CD4-positive, alpha-beta T cell treated with Interleukin-4 for 4 hours (primary cell): ENCODE measurements around the gene SMARCAD1.
"Not testable (repeated sequence)": the region's sequence is repeated elsewhere in the genome, so short reads cannot be mapped to it uniquely, and the experiment has no call there.

Experiments used
- DNase-seq: peaks from one replicate; pipeline ENCODE4 v3.0.0-alpha.2; 2020

SMARCAD1 gene

GRCh38 chr4:94295473-94295872 is 87.8 kb downstream of the SMARCAD1 start:
- not testable (repeated sequence) for DNase-seq

- no peak for DNase-seq
These were observed 91.1 kb downstream of the SMARCAD1 start for GRCh38 chr4:94298725-94299252.

GRCh38 chr4:94302191-94302590 is 94.5 kb downstream of the SMARCAD1 start:
- no peak for DNase-seq

- peak; percentile 37 for DNase-seq
These were observed 96.8 kb downstream of the SMARCAD1 start for GRCh38 chr4:94304365-94304971.

- DNase-seq = no peak
These were observed 98.0 kb downstream of the SMARCAD1 start for GRCh38 chr4:94305466-94306225.

GRCh38 chr4:94306713-94307112 is 99.0 kb downstream of the SMARCAD1 start:
- DNase-seq = no peak

- no peak for DNase-seq
These were observed 99.7 kb downstream of the SMARCAD1 start for GRCh38 chr4:94307231-94307871.

- not testable (repeated sequence) for DNase-seq
These were observed 112.3 kb downstream of the SMARCAD1 start for GRCh38 chr4:94319927-94320326.

- no peak for DNase-seq
These were observed 118.2 kb downstream of the SMARCAD1 start for GRCh38 chr4:94325835-94326234.

GRCh38 chr4:94329933-94330332 is 122.3 kb downstream of the SMARCAD1 start:
- DNase-seq = no peak

GRCh38 chr4:94332983-94333590 is 125.4 kb downstream of the SMARCAD1 start:
- DNase-seq = no peak

- no peak for DNase-seq
These were observed 126.2 kb downstream of the SMARCAD1 start for GRCh38 chr4:94333866-94334265.

GRCh38 chr4:94334476-94334875 is 126.8 kb downstream of the SMARCAD1 start:
- no peak for DNase-seq

- DNase-seq = no peak
These were observed 127.3 kb downstream of the SMARCAD1 start for GRCh38 chr4:94334962-94335361.

GRCh38 chr4:94336303-94336702 is 128.6 kb downstream of the SMARCAD1 start:
- DNase-seq = no peak

GRCh38 chr4:94336791-94337190 is 129.1 kb downstream of the SMARCAD1 start:
- DNase-seq = not testable (repeated sequence)

GRCh38 chr4:94338681-94339351 is 131.2 kb downstream of the SMARCAD1 start:
- no peak for DNase-seq

GRCh38 chr4:94339779-94340178 is 132.1 kb downstream of the SMARCAD1 start:
- DNase-seq = peak; percentile 19
